ENCODE measurements around the gene IL6ST.
"Not testable (repeated sequence)": the region's sequence is repeated elsewhere in the genome, so short reads cannot be mapped to it uniquely, and the experiment has no call there.

The IL6ST gene

DNA sequence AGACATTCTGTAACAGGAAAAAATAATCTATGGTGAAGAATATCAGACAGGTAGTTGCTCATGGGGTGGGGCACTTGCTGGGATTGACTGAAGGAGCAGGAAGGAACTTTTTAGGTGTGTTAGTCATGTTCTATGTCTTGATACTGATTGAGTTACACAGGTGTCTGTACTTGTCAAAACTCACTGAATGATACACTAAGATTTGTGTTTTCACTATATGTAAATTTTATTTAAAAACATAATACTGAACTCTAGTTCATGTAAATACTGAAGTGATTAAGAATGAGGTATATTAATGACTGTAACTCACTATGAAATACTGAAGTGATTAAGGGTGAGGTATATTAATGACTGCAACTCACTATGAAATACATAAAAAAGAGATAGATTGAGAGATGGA, 28.5 kb downstream of the IL6ST start:
- DNase-seq (ENCODE audit: low read depth in 2 of 2), result no peak

DNA sequence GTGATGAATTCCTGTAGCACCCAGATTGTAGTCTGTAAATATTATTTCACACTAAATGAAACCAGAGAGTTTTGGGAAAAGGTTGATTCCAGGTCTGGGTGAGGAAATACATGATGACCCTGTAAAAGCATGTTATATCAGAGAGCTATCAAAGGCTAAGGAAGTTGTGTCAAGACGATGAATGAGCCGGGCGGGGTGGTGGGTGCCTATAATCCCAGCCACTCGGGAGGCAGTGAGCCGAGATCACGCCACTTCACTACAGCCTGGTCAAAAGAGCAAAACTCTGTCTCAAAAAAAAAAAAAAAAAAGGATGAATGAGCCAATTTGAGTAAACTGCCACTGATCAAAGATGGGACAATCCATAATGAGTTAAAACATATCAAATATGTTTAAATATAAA, 29.2 kb downstream of the IL6ST start:
- no peak for DNase-seq (ENCODE audit: low read depth in 2 of 2)

DNA sequence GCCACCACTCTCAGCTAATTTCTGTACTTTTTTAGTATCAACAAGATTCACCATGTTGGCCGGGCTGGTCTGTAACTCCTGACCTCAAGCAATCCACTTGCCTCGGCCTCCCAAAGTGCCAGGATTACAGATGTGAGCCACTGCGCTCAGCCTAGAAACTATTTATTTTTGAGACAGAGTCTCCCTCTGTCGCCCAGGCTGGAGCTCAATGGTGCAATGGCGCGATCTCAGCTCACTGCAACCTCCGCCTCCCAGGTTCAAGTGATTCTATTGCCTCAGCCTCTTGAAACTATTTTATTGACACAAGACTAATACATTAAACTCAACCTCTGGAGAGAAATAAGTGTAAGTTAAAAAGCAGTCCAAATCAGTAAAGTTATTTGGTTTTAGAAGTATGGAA, 34.0 kb downstream of the IL6ST start:
- no peak for DNase-seq (ENCODE audit: low read depth in 2 of 2)

DNA sequence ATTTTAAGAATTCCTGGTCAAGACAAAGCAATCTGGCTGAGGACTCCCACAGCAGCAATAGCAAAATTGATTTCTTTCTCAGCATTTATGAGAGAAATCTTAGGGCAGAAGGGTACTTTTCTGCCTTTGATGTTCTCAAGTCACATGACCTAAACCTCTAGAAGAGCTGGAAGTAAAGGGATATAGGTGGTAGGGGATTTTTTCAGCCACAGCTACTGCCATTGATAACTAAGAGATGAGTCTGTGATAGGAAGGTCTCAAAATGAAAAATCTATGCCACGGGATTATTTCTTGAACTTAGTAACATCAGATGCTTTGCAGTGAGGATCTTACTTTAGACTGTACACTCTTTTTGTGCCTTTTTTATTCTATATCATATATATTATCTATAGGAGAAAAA, 35.6 kb downstream of the IL6ST start:
- no peak for DNase-seq (ENCODE audit: low read depth in 2 of 2)

DNA sequence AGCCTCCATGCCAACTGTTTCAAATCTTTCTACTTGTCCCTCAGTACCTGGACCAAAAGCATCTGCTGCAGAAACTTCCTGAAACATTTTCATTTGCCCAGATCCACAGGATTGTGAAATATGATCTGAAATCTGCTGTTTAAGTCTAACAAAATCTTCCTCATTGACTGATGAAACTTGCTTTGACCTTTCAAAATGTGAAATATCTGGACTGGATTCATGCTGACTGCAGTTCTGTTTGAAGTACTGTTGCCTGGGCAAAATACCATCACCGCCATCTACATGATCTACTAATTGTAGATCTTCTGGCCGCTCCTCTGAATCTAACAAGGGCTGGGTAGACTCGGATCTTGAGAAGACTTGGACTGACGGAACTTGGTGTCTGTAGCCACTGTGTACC, 53.6 kb downstream of the IL6ST start:
- DNase-seq (ENCODE audit: low read depth in 2 of 2), result not testable (repeated sequence)

DNA sequence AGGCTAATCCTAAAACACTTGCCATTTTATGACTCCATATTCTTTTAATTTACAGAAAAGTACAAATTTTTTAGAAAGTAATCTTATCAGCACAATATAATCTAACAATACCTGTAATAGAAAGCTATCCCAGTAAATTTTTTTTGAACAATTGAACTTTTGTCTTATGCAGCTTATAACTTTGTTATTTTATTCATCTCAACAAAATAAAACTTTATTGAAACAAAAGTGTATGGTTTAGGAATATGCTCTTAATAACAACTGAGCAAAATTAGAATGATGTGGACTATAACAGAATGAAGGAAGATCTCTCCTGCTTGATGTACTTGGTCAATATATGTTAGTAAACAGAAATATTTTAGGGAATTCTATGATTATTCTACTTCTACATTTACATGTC, 57.2 kb downstream of the IL6ST start:
- DNase-seq (ENCODE audit: low read depth in 2 of 2), result not testable (repeated sequence)

DNA sequence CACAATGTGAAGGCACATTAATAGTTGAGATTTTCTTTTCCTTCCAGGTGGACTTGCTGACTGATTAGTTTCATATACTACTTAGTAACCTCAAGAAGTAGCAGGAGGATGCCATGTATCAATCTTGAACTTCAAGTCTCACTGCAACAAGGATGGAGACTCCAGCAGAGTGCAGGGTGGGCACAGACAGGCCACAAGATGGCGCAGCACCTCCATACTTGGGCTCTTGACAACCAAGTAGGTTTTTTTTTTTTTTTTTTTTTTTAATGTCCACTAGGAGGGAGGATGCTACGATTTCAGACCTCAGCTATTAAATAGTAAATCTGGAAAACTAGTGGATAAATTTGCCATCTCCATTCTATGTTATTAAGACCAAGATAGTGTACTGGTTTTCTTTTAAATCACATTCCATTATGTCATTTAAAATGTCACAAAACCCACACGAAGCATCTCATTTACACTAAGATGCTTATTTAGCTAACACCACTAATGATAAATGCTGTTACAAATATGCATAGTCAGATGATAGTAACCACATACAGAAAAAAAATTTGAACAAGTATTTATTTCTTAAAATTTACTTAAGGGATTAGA, 58.6 kb downstream of the IL6ST start:
- peak; percentile 56 to 61 for DNase-seq (ENCODE audit: low read depth in 2 of 2)

DNA sequence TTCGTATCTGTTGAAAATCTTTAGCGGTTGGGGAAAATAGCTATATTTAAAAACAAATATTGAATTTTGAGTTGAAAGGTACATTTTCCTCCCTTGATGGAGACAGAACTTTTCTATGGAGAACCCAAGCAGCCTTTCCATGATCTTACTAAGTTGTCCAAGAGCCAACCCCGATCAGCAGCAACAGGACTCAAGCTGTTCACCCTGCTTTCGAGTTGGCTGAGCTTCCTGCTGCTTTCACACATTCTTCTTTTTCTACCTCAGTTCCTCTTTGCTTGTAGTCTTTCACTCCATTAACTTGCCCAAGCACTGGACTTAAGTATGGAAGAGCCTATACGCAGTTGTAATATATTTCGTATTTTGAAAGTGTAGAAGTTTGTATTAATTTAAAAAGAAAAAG, 59.4 kb downstream of the IL6ST start:
- DNase-seq (ENCODE audit: low read depth in 2 of 2), result no peak

DNA sequence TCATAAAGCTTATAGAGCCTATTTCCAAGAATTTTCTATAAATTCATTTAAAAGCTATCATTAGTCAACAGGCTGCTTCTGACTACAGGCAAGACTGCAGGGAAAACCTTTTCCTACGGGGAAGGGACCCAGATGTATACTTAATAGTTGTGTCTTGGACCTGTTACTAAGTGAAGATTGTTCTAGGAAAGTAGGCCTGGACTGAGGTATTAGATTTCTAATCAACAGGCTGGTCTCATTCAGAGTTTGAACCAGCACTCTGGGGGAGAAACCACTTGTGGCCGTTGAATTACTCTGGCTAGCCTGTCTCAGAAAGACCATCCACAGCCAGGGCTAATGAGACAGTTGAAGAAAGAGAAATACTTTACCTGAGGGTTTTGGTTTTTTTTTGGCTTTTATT, 60.0 kb downstream of the IL6ST start:
- DNase-seq (ENCODE audit: low read depth in 2 of 2), result no peak

DNA sequence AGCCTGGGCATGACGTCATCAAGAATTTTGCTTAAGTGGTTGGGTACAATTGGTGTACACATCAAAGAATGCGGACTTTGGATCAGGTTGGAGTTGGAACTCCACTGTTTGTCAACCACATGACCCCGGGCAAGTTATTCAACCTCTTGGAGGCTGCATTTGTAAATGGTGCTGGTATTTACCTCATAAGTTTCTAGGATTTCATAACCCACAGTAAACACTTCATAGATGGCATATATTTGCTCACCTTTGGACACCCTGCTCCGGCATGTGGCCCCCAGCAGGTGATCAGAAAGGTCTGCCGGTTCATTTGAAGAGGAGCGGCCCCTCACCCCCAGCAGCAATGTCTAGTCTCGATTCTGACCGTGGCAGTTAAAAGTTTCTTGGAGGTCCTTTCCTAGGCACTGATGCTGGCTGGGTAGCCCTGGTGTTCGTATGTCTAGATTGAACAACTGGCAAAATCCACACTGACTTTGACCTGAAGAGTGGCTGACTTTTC, 60.6 kb downstream of the IL6ST start:
- DNase-seq (ENCODE audit: low read depth in 2 of 2), result no peak

DNA sequence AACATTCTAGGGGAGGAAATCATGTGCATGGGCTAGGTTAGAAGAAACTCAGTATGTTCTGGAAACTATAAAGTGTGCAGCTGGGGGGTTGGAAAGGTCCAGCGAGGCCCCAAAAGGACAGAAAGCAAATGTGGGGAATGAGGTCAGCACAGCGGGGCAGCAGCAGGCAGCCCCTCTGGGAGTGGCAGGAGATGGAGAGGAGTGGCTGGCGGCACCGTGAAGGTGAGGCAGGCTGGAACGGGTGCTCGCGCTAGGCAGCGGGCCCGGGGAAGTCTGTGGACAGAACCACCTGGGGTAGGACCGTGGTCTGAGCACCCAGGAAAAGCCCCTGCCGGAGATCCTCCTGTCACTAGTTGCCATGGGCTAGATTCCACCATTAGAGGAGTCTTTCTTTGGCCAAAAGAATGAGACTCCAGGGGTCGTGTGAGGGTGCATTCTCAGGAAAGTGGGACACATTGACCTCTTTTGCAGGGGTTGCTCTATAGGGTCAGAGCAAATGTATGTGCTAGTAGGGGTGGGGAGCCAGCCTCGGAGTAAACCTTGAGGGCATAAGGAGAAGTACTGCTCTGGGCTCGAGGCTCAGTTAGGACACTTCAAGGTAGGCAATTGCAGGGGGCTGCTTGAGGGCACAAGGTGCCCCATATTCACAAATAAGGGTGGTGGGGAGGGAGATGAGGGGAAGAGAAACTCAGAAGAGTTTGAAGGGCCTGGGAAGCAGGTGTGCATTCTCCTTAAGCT, 61.2 kb downstream of the IL6ST start:
- DNase-seq (ENCODE audit: low read depth in 2 of 2), result no peak

DNA sequence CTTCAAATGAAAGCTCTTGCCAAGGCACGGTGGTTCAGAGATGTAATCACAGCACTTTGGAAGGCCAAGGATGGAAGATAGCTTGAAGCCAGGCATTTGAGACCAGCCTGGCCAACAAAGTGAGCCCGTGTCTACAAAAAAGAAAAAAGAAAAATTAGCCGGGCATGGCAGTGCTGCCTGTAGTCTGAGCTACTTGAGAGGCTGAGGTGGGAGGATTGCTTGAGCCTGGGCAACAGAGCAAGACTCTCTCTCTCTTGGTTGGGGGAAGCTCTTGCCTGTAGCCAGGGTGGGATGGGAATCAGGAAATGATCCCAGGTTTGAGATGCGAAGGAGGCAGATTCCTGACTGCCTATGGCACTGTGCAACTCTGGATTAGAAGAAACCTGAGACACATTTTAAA, 62.1 kb downstream of the IL6ST start:
- DNase-seq (ENCODE audit: low read depth in 2 of 2), result no peak

DNA sequence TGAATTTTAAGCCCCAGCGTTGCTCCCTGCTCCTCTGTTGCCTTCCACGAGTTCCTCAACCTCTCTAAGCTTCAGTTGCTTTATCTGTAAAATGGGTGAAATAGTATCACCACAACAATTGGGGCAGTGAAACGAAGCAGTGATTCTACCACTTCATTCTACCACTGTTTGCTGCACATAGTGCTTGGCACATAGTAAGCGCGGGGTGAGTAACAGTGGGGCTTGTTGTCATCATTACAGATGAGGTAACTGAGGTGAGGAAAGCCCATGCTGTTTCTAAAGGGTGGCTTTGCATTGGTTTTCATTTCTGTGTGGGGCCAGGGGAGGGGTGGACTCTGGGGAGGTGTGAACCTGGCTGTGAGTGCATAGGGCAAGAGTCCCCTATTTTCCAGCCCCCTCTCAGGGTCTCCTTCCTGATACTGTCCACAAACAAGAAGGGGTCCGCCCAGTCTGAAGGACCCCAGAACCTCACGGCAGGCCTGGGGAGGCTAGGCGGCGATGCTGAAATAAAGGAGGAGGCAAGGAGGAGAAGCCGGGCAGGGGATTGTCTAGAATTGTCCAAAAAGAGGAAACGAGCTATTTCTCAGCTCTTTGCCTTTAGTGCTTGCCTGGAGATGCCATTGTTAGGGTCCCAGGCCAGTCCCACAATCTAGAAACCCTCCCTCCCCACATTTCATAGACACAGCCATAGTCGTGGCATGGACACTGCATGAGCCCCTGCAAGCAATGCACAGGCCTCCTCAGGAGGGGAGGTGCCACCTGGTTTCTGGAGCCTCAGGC, 65.6 kb downstream of the IL6ST start:
- DNase-seq (ENCODE audit: low read depth in 2 of 2), result no peak

DNA sequence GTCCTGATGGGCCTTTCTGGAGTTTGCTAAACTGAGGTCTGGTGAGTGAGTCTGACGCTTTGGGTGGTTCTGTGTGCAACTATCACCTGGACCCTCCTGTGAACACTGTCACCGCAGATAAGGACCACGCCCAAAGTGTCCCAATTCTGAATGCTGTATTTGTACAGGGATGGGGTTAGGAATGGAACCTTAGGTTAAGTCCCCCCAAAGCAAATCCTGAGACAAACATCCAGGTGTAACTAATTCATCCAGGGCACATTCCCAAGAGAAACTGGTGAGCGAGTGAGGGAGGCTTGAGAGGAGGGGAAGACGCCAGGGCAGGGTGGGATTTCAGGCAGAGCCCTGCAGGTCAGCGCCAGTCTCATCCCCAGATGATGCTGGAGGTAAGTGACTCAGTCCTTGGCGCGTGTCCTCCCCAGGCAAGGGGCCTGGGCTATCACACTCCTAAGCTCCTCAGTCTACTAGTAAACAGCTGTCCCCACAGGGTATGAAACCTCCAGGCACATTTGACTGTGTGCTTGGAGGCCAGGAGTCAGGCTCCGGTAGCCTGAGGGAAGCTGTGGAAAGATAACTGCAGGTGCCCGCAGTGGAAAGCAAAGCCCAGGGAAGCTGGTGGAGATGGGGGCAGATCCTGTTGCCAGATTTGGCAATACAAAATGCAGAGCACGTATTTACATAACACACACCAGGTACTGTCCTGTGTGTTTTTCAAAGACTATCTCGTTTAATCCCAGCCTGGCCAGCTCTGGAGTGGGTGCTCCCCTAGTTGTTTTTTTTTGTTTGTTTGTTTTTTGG, 66.7 kb downstream of the IL6ST start:
- no peak for DNase-seq (ENCODE audit: low read depth in 2 of 2)

DNA sequence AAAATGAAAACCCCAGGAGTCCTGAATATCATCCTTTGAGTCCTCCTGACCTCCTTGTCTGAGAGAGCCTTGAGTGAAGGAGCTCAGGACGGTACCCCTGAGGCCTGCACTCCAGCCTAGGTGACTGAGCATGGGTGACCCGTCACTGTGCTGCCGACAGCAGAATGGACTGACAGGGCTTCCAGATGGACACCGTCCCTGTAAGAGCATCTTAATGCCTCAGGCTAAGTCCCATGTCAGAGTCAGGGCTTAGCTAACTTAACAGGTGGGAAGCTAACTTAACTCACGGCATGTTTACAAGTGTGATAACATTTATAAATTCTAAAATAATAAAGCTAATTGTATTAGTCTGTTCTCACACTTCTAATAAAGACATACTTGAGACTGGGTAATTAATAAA, 68.3 kb downstream of the IL6ST start:
- no peak for DNase-seq (ENCODE audit: low read depth in 2 of 2)

DNA sequence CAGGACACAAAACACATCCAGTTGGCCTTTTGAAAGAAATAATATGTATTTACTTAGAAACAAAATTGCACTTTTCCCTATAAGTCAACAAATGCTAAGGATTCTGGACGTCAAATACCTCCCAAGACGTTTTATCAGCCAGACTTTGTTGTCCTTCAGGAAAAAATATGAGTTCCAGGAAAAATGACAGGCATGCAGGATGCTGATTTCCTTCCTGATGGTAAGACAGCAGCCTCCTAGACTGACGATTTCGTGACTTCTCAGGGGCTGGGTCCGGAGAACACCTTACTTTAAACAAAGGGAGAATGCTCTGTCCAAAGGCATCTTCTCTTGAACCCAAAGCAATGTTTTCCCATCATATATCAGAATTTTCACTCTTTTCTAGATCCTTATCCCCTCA, 69.1 kb downstream of the IL6ST start:
- DNase-seq (ENCODE audit: low read depth in 2 of 2), result no peak

DNA sequence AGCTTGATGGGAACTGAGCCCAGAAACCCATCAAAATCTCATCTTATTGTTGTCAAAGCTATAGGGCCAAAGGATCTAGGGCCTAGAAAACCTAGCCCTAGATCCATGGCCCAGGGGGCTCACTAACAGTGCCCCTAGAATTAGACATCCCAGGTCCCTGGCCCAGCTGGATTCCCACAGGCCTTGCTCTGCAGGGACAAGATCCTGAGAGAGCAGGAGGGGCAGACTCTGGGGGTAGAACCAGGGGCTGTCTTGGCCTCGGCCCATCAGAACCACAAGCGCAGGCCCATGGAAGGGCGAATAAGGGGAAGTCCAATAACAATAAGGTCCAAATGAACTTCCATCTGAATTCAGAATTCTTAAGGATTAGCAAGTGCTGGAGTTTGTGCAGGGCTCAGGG, 69.6 kb downstream of the IL6ST start:
- no peak for DNase-seq (ENCODE audit: low read depth in 2 of 2)

DNA sequence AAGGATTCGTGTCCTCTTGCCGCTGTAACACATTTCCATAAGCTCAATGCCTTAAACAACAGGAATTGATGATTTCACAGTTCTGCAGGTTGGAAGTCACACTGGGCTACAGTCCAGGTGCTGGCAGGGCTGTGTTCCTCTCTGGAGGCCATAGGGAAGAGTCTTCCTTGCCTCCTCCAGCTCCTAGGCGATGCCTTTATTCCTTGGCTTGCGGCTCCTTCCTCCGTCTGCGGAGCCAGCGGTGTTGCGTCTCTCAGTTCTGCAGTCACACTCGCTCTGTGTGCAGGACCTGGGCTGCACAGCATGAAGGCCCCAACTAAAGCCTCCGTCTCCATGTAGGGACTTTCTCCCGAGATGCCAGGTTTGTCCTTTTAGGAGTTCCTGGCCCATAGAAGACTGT, 70.0 kb downstream of the IL6ST start:
- DNase-seq (ENCODE audit: low read depth in 2 of 2), result no peak

DNA sequence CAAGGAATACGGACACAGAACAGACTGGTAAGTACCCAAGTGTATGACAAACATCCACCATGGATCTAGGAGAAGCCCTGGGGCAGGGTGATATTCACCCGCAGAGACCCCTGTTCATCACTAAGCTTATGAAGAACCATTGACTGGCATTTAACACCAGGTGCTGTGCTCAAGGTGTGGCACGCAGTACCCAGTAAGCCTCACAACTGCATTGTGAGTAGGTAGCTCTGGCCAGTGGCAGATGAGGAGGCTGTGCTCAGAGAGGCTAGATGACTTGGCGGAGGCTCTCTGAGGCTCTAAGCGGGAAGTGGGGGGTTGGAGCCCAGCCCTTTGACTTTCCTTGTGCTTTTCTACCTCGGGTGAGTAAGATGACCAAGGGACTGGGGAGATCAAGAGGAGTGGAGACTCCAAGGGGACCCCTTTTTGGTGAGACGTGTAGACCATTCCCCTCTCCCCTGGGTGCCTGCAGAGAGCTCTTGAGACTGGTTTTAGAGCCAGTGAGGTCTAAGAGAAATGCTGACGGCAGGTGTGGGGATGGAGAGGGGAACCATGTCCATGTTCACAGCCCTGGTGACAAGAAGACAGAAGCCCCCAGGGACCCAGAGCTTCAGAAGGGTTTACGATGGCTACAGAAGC, 70.8 kb downstream of the IL6ST start:
- DNase-seq (ENCODE audit: low read depth in 2 of 2), result no peak

DNA sequence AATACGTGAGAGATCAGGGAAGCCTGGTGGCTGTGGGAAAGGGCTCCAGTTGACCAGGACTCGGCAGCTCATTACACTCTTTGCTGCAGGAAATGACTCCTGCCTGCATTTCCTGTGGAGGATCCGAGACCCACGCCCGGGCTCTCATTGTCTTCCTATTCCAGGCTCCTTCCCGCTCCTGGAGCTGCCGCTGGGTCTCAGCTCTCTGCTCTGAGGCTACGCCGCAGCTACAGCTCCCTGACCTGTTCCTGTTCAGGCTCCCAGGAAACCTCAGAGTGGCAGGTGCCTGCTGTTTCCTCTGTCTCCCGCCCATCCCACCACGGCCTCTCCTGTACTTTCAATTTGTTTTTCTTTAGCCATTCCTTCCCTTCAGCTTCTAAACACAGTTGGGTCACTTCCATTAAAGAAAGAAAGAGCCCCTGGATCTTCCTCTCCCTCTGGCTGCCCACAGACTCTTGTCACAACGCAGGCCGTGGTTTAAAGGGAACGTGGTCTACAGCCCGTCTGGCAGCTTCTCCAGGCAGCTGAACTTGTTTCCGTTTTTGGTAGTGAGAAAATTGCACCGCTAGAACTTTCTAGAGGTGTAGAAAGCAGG, 71.5 kb downstream of the IL6ST start:
- DNase-seq (ENCODE audit: low read depth in 2 of 2), result no peak

DNA sequence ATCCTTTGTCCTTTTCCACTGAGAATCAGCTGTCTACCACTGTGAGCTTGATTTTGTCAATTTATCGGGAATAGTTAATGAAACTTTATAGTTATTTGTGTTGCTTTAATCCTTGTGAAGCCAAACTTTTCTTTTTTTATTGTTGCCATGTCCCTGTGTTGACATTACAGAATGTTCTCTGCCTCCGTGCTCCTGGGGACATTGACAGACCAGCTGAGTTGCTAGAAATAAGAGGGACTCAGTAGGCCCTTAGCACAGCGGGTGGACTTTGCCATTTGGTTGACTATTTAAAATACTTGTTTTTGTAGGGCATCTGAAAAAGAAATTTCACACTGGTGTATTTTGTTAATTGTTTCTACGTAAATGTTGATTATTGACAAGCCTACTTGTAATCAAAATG, 73.1 kb downstream of the IL6ST start:
- no peak for DNase-seq (ENCODE audit: low read depth in 2 of 2)
